ENCODE results near the gene SCUBE3.

Gene SCUBE3

GRCh38 chr6:35181933-35182612, 31.7 kb upstream of the SCUBE3 start:
- no peak overlapping the region for H3K4me2 ChIP-seq (ENCODE audit: low read depth, low read length, poor library complexity, severe bottlenecking)

DNA sequence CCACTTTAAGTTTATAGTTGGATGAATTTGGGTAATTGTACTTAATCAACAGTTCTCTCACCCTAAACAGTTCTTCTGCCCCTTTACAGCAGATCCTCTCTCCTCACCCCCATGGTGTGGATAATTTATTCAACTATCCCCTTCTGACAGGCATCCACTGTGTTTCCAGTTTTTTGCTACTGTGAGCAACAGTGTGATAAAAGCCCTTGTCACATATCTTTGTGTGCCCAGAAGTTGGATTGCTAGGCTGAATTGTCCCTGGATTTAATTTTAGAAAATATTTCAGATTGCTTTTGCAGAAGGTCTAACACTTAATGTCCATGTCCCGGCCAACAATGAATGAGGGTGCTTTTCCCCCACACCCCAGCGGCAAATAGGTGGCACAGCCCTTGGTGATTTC, 30.5 kb upstream of the SCUBE3 start:
- H3K9ac ChIP-seq (ENCODE audit: low read length): no peak overlapping the region
- no peaks in the 10 kb centered on the region for H3K9me2 ChIP-seq (replicated peaks; ENCODE audit: insufficient read depth, low read length)
- no peaks in the 10 kb centered on the region for H3K36me3 ChIP-seq (ENCODE audit: low read length)
- no peak overlapping the region for H3K4me2 ChIP-seq (ENCODE audit: low read depth, low read length, poor library complexity, severe bottlenecking)
- H3K27ac ChIP-seq (ENCODE audit: low read depth, low read length): no peak overlapping the region
- TF ChIP-seq EZH2phosphoT487 (conservative IDR thresholded peaks at IDR 0.05; ENCODE audit: low read length): no peak
- TF ChIP-seq, protein P1, sequence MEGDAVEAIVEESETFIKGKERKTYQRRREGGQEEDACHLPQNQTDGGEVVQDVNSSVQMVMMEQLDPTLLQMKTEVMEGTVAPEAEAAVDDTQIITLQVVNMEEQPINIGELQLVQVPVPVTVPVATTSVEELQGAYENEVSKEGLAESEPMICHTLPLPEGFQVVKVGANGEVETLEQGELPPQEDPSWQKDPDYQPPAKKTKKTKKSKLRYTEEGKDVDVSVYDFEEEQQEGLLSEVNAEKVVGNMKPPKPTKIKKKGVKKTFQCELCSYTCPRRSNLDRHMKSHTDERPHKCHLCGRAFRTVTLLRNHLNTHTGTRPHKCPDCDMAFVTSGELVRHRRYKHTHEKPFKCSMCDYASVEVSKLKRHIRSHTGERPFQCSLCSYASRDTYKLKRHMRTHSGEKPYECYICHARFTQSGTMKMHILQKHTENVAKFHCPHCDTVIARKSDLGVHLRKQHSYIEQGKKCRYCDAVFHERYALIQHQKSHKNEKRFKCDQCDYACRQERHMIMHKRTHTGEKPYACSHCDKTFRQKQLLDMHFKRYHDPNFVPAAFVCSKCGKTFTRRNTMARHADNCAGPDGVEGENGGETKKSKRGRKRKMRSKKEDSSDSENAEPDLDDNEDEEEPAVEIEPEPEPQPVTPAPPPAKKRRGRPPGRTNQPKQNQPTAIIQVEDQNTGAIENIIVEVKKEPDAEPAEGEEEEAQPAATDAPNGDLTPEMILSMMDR (IDR thresholded peaks at IDR 0.05; ENCODE audit: insufficient read depth, low read length, poor library complexity, severe bottlenecking): no peak
- no peaks in the 10 kb centered on the region for H3K79me2 ChIP-seq (ENCODE audit: insufficient read depth, low read length)
- no peaks in the 10 kb centered on the region for H3F3A ChIP-seq (ENCODE audit: insufficient read depth)
- no peaks in the 10 kb centered on the region for H3K9me3 ChIP-seq (ENCODE audit: insufficient read depth, low read length)
- no peaks in the 10 kb centered on the region for H4K20me1 ChIP-seq (ENCODE audit: low read depth, low read length)
- no peaks in the 10 kb centered on the region for H3K27me3 ChIP-seq (ENCODE audit: low read length)
- H2AFZ ChIP-seq (ENCODE audit: low read depth, low read length, severe bottlenecking): no peak overlapping the region
- no peak overlapping the region for H3K4me3 ChIP-seq (ENCODE audit: insufficient read depth, low read length, poor library complexity, severe bottlenecking)

More at GRCh38 chr6:35181933-35182612, 31.7 kb upstream of the SCUBE3 start:
- Histone ChIP-seq H3K79me2 (ENCODE audit: insufficient read depth, low read length) (no peaks in the 10 kb centered on the region), H3K4me3 (ENCODE audit: insufficient read depth, low read length, poor library complexity, severe bottlenecking) (no peak overlapping the region), H3K9ac (ENCODE audit: low read length) (no peak overlapping the region), H3K9me2 (replicated peaks; ENCODE audit: insufficient read depth, low read length) (no peaks in the 10 kb centered on the region), H3K27me3 (ENCODE audit: low read length) (no peaks in the 10 kb centered on the region), H4K20me1 (ENCODE audit: low read depth, low read length) (no peaks in the 10 kb centered on the region), H3K36me3 (ENCODE audit: low read length) (no peaks in the 10 kb centered on the region), H2AFZ (ENCODE audit: low read depth, low read length, severe bottlenecking) (no peak overlapping the region), H3F3A (ENCODE audit: insufficient read depth) (no peaks in the 10 kb centered on the region), H3K9me3 (ENCODE audit: insufficient read depth, low read length) (no peaks in the 10 kb centered on the region), H3K27ac (ENCODE audit: low read depth, low read length) (no peak overlapping the region)
- TF ChIP-seq EZH2phosphoT487 (conservative IDR thresholded peaks at IDR 0.05; ENCODE audit: low read length): no peak
- TF ChIP-seq, protein P1 (IDR thresholded peaks at IDR 0.05; ENCODE audit: insufficient read depth, low read length, poor library complexity, severe bottlenecking): no peak

DNA sequence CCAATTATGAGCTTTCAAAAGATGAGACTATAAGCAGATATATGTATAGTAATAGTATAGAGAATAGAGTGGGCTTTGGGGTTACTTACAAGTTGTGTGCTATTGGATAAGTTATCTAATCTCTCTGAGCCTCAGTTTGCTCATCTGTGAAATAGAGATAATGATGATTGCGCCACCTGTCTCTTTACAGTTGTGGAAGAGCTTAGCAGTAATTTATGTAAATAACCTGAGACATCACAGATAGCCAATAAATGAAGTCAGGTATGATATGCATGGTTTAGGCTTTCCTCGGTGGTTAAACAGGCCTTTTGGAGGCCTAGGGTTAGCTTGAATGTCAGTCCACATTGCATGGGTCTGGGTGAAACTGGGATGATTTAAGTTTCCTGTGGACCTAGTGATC, 29.8 kb upstream of the SCUBE3 start:
- Histone ChIP-seq H3F3A (ENCODE audit: insufficient read depth) (no peaks in the 10 kb centered on the region), H3K9ac (ENCODE audit: low read length) (no peak overlapping the region), H3K9me3 (ENCODE audit: insufficient read depth, low read length) (no peaks in the 10 kb centered on the region), H3K4me2 (ENCODE audit: low read depth, low read length, poor library complexity, severe bottlenecking) (no peak overlapping the region), H3K79me2 (ENCODE audit: insufficient read depth, low read length) (no peaks in the 10 kb centered on the region), H3K4me3 (ENCODE audit: insufficient read depth, low read length, poor library complexity, severe bottlenecking) (no peak overlapping the region), H3K27ac (ENCODE audit: low read depth, low read length) (no peak overlapping the region), H3K36me3 (ENCODE audit: low read length) (no peaks in the 10 kb centered on the region), H2AFZ (ENCODE audit: low read depth, low read length, severe bottlenecking) (no peak overlapping the region), H4K20me1 (ENCODE audit: low read depth, low read length) (no peaks in the 10 kb centered on the region), H3K27me3 (ENCODE audit: low read length) (no peaks in the 10 kb centered on the region), H3K9me2 (replicated peaks; ENCODE audit: insufficient read depth, low read length) (no peaks in the 10 kb centered on the region)
- no peak for TF ChIP-seq EZH2phosphoT487 (conservative IDR thresholded peaks at IDR 0.05; ENCODE audit: low read length)
- TF ChIP-seq, protein P1 (IDR thresholded peaks at IDR 0.05; ENCODE audit: insufficient read depth, low read length, poor library complexity, severe bottlenecking): no peak
